Activated gamma-delta T cell treated with Interleukin-2 at 50 U/mL for 16 hours (primary cell): ENCODE measurements around the gene IP6K3.

Source experiments
- DNase-seq: peaks from one replicate; pipeline ENCODE4 v3.0.0-alpha.2; 2020

IP6K3 gene

DNA sequence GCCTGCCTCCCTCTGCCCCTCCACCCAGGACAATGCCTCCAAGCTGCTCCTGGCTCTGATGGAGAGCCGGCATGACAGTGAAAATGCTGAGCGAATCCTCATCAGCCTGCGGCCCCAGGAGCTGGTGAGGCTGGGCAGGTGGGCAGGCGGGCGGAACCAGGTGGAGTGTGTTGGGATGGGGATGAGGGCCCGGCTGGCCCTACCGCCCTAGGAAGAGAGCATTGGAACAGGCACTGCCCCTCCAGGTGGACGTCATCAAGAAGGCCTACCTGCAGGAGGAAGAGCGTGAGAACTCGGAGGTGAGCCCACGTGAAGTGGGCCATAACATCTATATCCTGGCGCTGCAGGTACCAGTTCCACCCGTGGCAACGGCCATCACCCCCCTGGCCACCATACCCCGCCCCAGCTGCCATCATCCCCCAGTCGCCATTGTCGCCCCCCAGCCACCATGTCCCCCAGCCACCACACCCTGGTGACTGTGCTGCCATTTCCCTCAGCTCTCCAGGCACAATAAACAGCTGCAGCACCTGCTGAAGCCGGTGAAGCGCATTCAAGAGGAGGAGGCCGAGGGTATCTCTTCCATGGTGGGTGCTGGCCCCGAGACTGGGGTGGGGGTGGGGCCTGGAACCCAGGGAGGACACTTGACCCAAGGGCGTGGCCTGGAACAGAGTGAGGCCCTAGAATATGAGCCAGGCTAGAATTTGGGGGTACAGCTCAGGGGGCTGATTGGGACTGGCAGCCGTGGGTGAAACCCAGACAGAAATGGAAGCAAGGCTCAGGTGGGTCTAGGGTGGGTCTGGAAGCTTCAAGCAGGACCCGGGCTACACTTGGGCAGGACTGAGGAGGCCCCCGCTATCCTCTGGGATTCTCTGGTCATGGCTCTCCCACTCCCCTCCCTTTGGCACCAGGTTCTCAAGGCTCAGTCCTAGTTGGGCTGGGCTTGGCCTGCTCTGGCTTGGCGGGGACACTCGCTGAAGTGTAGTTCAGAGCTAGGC, 59.4 kb downstream of the IP6K3 start:
- DNase-seq, result no peak

DNA sequence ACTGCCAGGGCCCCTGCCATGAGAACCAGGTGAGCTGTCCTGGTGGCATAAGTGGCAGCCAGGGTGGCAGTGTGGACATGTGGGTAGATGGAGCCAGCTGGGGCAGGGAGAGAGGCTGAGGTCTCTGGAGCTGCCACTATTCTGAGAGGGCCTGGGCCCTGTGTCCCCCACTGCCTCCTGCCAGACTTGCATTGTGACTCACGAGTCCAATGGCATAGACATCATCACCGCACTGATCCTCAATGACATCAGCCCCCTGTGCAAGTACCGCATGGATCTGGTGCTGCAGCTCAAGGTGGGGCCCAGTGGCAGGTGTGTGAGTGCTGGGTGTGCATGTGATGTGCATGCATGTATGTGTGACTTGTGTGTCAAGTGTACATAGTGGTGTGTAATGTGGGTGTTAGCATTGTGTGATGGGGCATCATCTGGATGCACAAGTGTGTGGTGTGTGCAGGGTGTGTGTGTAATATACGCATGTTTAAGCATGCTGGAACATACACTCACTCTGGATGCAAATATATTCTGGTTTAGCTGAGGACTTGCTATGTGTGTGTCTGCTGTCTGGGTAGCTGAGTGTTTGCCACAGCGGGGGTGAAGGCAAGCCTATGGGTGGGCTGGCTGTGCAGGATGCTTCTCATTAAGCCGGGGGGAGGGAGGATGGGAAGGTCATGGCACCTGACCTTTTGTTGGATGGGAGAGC, 60.3 kb downstream of the IP6K3 start:
- no peak for DNase-seq

- no peak for DNase-seq
Measured at GRCh38 chr6:33685411-33686224, 61.1 kb downstream of the IP6K3 start.

DNA sequence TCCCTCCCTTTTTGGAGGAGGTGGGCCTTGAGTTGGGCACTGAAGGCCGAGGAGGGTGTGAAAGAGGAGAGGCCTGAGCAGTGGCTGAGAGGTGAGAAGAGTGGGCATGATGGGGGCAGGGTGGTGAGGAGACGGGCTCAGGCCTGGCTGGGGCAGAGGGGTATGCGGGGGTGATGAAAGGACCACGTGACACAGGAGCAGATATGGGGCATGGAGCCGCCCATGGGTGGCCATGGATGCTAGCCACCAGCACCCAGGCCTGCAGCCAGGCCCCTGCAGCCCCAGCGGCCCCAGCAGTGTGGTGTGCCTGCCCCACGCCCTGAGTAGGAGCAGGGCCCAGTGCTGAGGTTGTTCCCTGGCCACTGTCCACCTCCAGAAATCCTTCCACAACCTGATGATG, 61.7 kb downstream of the IP6K3 start:
- DNase-seq, result no peak

- no peak for DNase-seq
Measured at GRCh38 chr6:33684428-33684896, 62.2 kb downstream of the IP6K3 start.

DNA sequence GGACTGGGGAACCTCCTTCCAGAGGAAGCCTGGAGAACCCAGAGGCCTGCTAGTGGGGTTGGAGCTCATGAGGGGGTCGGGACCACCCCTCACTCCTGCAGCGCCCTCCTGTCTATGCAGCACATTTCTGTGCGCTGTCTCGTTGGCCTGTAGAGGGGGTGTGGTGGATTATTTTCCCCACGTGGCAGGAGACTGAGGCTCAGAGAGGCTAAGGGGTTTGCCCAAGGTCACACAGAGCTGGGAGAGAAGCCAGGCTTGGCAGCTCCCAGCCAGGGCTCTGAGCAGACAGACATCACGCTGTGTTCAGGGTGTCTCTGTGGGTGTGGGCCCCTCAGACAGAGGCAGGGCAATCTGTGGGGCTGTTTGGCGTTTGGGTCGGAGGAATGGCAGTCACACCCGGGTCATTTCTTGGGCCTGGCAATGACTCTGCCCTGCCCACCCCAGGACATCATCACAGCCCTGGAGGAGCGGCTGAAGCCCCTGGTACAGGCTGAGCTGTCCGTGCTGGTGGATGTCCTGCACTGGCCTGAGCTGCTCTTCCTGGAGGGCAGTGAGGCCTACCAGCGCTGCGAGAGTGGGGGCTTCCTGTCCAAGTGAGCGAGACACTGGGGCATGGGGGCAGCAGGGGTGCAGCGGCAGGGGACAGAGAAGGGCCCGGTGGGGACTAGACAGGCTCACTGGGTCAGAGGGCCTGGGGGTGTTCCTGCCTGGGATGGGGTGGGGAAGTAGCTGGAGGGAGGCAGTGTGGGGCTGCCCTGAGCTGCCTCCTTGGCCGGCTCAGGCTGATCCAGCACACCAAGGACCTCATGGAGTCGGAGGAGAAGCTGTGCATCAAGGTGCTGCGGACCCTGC, 62.9 kb downstream of the IP6K3 start:
- no peak for DNase-seq

GRCh38 chr6:33683051-33683571, 63.6 kb downstream of the IP6K3 start:
- DNase-seq, result no peak

DNA sequence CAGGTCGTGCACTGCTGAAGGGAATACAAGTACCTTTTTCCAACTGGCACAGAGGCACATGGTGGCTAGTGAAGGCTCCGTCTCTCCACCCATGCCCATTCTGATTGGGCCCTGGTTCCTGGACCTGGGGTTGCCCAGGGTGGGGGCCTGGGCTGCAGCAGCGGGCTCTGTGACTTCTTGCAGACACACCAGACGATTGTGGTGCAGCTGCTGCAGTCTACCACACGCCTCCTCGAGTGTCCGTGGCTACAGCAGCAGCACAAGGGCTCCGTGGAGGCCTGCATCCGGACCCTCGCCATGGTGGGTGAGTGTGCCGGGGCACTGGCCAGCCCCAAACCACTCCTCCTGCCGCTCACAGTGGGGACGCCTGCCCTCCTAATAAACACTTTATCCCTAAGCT, 64.4 kb downstream of the IP6K3 start:
- no peak for DNase-seq

DNA sequence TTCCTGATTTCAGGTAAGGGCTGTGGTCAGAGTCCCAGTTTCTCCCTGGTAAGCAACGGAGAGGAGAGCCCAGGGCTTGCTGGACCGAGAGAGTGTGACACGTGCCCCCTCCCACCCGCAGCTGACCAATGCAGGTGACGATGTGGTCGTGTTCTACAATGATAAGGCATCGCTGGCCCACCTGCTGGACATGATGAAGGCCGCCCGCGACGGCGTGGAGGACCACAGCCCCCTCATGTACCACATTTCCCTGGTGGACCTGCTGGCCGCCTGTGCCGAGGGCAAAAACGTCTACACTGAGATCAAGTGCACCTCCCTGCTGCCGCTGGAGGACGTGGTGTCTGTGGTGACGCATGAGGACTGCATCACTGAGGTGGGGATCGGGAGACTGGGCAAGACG, 66.9 kb downstream of the IP6K3 start:
- DNase-seq, result no peak

- DNase-seq, result no peak
Measured at GRCh38 chr6:33678932-33679490, 67.7 kb downstream of the IP6K3 start.

- DNase-seq, result no peak
Measured at GRCh38 chr6:33678233-33678931, 68.3 kb downstream of the IP6K3 start.

DNA sequence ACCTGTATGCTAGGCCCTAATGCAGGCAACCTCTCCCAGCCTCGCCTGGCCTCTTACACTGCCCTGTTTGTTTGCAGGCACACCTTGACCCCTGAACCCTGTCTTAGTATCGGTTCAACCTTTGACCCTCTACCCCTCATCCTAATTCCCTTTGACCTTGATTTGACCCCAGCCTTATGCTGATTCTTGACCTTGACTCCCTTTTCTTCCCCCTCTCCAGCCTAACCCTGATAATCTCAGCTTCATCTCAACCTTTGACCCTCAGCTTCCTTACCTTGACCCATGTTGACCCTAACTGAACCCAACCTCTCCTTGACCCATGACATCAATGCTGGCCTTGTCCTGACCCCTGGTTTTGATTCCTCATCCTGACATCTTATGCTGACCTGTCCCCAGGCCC, 69.0 kb downstream of the IP6K3 start:
- DNase-seq, result no peak

DNA sequence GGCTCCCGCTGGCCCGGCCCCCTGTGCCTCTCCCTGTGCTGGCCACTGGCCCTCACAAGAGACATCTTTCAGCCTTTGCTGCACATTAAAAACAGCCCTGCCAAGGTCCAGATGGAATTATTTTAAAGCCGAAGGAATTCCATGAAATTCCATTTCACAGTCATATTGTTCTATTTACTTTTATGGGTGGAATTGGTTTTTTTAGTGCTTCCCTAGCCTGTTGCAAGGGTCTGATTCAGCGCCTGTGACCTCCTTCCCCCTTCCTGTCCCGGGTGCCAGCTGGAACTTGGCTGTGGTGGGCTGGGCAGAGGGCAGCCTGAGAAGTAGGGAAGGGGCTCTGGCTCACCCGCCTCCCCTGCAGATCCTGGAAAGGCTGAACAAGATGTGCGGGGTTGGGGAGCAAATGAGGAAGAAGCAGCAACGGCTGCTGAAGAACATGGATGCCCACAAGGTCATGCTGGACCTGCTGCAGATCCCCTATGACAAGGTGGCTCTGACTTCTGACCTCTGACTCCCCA, 69.5 kb downstream of the IP6K3 start:
- DNase-seq, result no peak

- no peak for DNase-seq
Measured at GRCh38 chr6:33676416-33677142, 70.1 kb downstream of the IP6K3 start.

DNA sequence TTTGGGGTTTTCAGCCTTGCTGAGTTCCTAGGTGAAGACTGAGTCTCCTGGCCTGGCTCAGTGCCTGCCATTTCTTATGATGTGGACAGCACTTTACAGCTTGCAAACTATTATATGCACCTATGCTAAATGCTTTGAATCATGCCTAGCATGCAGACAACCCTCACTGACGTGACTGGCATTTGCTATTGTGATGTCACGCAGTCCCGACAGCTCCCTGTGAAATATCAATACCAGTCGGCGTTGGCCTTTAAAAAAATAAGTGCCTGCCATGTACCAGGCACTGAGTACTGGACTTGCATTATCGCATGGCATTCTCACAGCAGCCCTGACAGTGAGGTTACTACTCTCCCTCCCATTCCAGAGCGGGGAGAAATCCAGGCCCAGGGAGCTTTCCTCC, 70.7 kb downstream of the IP6K3 start:
- DNase-seq, result no peak

- no peak for DNase-seq
Measured at GRCh38 chr6:33673851-33674250, 72.9 kb downstream of the IP6K3 start.

DNA sequence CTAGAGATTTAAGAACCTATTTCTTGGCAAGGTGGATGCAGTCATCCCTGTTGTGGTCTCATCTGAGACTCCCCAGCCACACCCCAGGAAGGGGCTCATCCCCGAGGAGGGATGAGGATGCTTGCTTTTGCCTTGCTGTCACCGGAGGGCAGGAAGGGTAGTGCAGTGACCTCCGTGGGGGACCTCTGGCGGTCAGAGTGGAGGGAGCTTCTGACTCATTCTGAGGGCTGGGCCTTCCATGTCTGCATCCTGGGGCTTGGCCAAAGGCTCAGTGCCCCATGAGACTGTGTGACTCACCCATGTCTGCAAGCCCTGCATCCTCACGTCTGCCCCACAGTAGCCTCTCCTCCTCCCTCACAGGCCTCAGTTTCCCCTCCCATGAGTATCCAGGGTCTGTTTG, 73.9 kb downstream of the IP6K3 start:
- no peak for DNase-seq

- DNase-seq, result no peak
Measured at GRCh38 chr6:33671744-33672072, 75.0 kb downstream of the IP6K3 start.
